Naive thymus-derived CD8-positive, alpha-beta T cell (primary cell): ENCODE results near the gene DNAJC5. TPM values are rescaled to one million over a fixed set of nuclear protein-coding genes. Genes with fewer than 3 reads are reported as not detected.

ENCODE experiments used
- ATAC-seq, 2 donors: fragments of 150-1000 bp; cut with Tn5 transposase in 1 of 2; sonication (Bioruptor Pico), chemical (Tn5 transposase) in 1 of 2; 1 replicate in 1 of 2; 2 replicates in 1 of 2; pipeline ENCODE4 v1.10.0; 2021; ENCODE audit warnings: mild to moderate bottlenecking in 2 of 2, moderate library complexity in 2 of 2
- POLR2A ChIA-PET: fragments of 350-600 bp; sonication (Branson Sonifier 250); formaldehyde crosslinking; loops from one replicate; lab custom pipeline; 2021; ENCODE audit warnings: antibody characterized with exemption; lab: Charles Lee
- DNase-seq, 10 donors: peaks; one replicate each; pipeline versions ENCODE4 v3.0.0 to v3.0.0-alpha.2; 2020 to 2022
- H3K27ac Mint-ChIP-seq, 10 donors: one replicate each; pipeline ENCODE4 v1.8.0; 2020 to 2022; ENCODE audit warnings: mild to moderate bottlenecking in 10 of 10, mixed read lengths in 10 of 10, moderate library complexity in 4 of 10, inconsistent platforms in 1 of 10
- H3K27me3 Mint-ChIP-seq, 5 donors: one replicate each; pipeline ENCODE4 v1.8.0; 2021 to 2022; ENCODE audit warnings: mixed read lengths in 5 of 5
- H3K36me3 Mint-ChIP-seq, 3 donors: one replicate each; pipeline ENCODE4 v1.8.0; 2020 to 2022; ENCODE audit warnings: mixed read lengths in 3 of 3, mild to moderate bottlenecking in 2 of 3, inconsistent platforms in 1 of 3
- H3K4me1 Mint-ChIP-seq, 4 donors: one replicate each; pipeline ENCODE4 v1.8.0; 2021 to 2022; ENCODE audit warnings: mixed read lengths in 4 of 4
- H3K4me3 Mint-ChIP-seq, 10 donors: one replicate each; pipeline ENCODE4 v1.8.0; 2020 to 2022; ENCODE audit warnings: mild to moderate bottlenecking in 10 of 10, mixed read lengths in 10 of 10, moderate library complexity in 6 of 10, inconsistent platforms in 1 of 10
- H3K9me3 Mint-ChIP-seq, 9 donors: one replicate each; pipeline ENCODE4 v1.8.0; 2020 to 2022; ENCODE audit warnings: mixed read lengths in 9 of 9, mild to moderate bottlenecking in 3 of 9, inconsistent platforms in 1 of 9, moderate library complexity in 1 of 9
- microRNA-seq: library from miRNA; unstranded; fragments of <30 nt; microRNA quantifications from one replicate; pipeline ENCODE4 v1.2.0, GENCODE V29; 2022; ENCODE audit warnings: borderline microRNAs expressed
- polyA plus RNA-seq, 3 donors: library from polyadenylated mRNA; unstranded; fragments of 300-500 nt; fragmentation: Illumina TruSeq; gene quantifications; one replicate each; pipeline ENCODE4 v1.2.3, GENCODE V29; 2021
- total RNA-seq, 8 experiments: library from RNA in 2 of 8; stranded (reverse) in 2 of 8; gene quantifications; one replicate each; pipeline ENCODE4 v1.2.3 and lab custom pipeline; 2021 to 2026

The DNAJC5 gene
- total and polyA plus RNA-seq, 5 experiments from 2014 or later = 4.7 to 52.9 (median 7.1) TPM

DNA sequence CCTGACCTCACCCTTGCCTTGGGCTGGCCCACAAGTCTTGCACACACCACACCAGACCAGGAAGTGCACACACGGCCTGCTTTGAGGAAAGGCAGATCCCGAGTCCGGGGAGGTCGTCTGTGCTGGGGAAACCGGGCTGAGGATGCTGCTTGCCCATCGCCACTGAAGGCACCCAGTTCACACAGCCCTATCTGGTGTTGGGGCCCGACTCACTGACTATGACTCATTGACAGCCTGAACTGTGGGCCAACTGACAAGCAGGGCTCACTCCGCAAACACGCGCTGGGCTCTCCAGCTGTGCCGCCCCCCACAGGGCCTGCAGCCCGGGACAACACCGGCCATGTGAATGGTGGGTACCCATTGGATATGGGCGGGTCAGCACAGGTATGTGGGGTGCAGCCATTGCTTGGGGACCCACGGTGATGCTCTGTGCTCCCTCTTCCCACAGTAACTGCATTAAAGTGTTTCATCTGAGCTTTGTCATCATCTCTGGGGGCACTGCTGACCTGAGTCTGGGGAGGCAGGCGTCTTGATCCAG, 82.9 kb downstream of the DNAJC5 start:
- peak in 2 of 10 donors; percentile 28 to 49 for DNase-seq
- H3K36me3 Mint-ChIP-seq = peaks cover 0 to 36% (median 4%) of the 10 kb centered on the region in 3 donors
- POLR2A ChIA-PET = interaction anchor here (0.7 to 1.3 kb wide), 3 partner anchors 60 to 123 kb away, joined by 3 read pairs; no protein-coding TSS in a partner anchor
- peak overlapping the region; percentile 75 to 93 (median 84) for H3K4me3 Mint-ChIP-seq
- peak overlapping the region; percentile 68 to 94 (median 88) for H3K27ac Mint-ChIP-seq
- H3K27me3 Mint-ChIP-seq = no peaks in the 10 kb centered on the region
- ATAC-seq = peak in 1 of 2 donors; percentile 14
- H3K4me1 Mint-ChIP-seq = peaks cover 45 to 75% (median 64%) of the 10 kb centered on the region in 4 donors
- H3K9me3 Mint-ChIP-seq = no peaks in the 10 kb centered on the region

DNA sequence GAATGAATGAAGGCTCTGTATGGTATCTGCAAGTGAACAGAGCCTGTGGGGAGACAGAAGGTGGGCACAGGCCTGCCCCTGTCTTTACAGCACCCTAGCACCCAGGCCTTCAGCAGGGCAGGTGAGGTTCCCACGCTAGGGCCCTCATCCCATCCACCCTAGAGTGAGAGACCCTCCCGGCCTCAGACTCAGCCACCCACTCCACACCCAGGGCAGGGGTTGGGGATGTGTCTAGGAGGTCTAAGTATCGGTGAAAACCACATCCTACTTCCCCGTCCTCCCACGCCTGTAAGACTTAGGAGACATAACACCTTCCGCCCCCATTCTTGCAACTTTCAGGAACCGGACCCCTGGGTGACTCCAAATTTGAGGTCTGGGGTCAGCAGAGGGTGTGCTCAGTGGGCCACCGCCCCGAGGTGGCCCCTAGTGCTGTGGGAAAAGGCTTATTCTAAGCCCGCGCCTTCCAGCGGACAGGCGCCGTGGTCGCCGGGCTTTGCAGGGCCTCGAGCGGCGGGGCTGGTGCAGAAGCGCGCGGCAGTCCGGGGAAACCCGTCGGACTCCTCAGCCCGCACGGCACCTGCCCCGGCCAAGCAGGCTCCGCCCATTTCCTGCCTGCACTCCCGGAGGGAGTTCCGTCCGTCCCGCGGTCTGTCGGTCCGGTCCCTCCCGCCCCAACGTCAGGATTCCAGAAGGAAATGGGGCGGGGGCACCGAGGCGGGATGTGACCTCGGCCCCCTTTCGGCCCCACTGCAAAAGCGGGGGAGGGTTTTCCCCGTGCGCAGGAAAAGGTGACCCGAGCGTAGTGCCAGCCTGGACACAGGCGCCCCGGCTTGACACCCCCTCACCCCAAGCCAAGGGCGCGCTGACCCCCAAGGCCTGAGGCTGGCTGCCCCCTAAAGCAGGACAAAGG, 83.6 kb downstream of the DNAJC5 start:
- Mint-ChIP-seq H3K4me3 (peak overlapping the region; percentile 75 to 93 (median 84)), H3K9me3 (no peaks in the 10 kb centered on the region), H3K36me3 (peaks cover 0 to 40% (median 10%) of the 10 kb centered on the region in 3 donors), H3K4me1 (peaks cover 43 to 72% (median 67%) of the 10 kb centered on the region in 4 donors), H3K27ac (peak overlapping the region; percentile 68 to 94 (median 88)), H3K27me3 (no peaks in the 10 kb centered on the region)
- DNase-seq = peak in 5 of 10 donors; percentile 37 to 49 (median 44)
- POLR2A ChIA-PET = interaction anchor here (0.7 to 4.0 kb wide), 9 partner anchors 60 to 337 kb away, joined by 3 to 67 read pairs (median 7); partner anchors contain the start of genes C20orf204, LIME1, TCEA2 and TPD52L2
- ATAC-seq = peak in 1 of 2 donors; percentile 3

DNA sequence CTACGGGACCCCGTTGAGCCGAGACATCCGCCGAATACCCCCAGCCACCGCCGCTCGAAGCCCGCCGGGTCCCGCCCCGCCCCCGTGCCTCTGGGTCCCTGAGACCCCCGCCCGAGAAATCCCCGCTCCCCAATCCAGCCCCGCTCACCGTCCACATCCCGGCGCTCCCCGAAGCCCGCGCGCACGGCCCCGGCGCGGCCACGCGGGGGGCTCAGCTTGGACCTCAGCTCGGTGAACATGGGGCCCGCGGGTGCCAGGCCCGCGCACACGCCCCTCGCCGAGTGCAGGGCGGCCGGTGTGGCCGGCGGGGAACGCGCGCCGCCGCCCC, 84.3 kb downstream of the DNAJC5 start:
- DNase-seq = no peak
- Mint-ChIP-seq H3K27ac (peak overlapping the region in 4 of 10 donors; percentile 18 to 79 (median 54)), H3K4me3 (peak overlapping the region; percentile 46 to 93 (median 84)), H3K36me3 (peaks cover 0 to 41% (median 10%) of the 10 kb centered on the region in 3 donors), H3K27me3 (no peaks in the 10 kb centered on the region), H3K9me3 (no peaks in the 10 kb centered on the region), H3K4me1 (peaks cover 41 to 65% (median 64%) of the 10 kb centered on the region in 4 donors)
- no peak for ATAC-seq
- POLR2A ChIA-PET = interaction anchor here (0.8 to 4.0 kb wide), 16 partner anchors 11 to 458 kb away, joined by 3 to 67 read pairs (median 8); partner anchors contain the start of genes ARFRP1, C20orf204, GMEB2 and LIME1

DNA sequence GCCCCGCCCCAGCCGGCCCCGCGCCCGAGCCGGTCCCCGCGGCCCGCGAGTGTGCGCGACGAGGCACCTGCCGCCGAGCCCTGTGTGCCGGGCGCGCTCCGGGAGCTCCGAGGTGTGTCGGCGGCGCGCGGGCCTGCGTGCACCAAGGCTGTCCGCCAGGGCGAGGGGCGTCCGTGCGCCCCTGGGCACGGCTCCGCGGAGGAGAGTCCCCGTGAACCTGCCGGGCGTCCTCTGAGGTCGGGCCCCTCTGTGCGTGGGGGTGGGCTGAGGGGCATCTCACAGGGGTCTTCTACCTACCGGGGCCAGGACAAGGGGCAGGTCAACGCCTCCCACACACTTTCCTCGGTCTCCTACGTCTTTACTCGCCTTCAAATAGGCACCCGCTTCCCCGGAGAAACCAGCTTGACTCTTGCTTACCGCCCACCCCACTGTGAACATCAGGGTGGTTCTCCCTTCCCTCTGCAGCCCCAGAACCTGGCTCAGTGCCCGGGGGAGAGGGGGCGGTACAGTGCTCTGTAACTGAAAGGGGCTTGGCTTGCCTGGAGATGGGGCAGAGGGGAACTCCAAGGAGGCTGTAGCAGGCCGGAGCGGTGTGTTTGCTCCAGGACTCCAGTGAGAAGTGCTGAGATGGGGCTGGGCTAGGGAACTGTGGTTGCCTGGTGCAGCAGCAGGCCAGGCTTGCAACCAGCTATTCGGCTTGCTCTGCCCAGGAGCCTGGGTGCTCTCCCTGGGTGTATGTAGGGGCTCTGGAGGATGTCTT, 84.8 kb downstream of the DNAJC5 start, which contains the start of gene SAMD10:
Gene SAMD10, minus strand, starts transcription at position 86 of the 760 bp plus-strand sequence. CDS start 175 bp downstream, outside the sequence.
- Mint-ChIP-seq H3K27ac (peak within 1 kb of the TSS; percentile 94 to 98 (median 96)), H3K4me3 (peak within 1 kb of the TSS; percentile 84 to 98 (median 96)), H3K9me3 (no peaks in the 10 kb centered on the region), H3K27me3 (no peaks in the 10 kb centered on the region), H3K4me1 (peaks cover 43 to 69% (median 67%) of the 10 kb centered on the region in 4 donors), H3K36me3 (peaks cover 0 to 42% (median 10%) of the 10 kb centered on the region in 3 donors)
- POLR2A ChIA-PET = interaction anchor here (0.6 to 4.0 kb wide), 31 partner anchors 10 to 459 kb away, joined by 3 to 67 read pairs (median 6); partner anchors contain the start of genes ARFRP1, C20orf204, GMEB2 and LIME1
- DNase-seq (peak; percentile 61 to 90 (median 80)), ATAC-seq (peak; percentile 55 to 68)

DNA sequence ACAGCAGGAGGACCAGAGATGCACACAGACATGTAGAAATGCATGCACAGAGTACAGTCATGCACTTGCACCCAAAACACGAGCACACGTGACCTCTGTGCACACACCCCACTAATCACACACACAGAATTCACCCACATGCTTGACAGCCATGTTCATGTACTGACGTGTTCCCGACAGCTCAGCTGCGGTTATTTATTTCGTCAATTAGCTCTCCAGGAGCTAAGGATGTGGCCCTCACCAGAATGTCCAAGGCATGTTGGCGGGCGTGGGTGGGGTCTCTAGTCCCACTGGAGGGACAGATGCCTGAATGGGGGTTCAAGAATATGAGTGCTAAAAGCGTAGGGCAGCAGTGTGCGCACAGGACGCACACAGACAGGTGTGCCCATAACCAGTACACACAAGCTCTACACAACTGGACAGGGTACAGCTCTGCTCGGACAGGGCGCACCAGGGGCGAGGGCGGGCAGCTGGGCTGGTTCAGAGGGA, 85.4 kb downstream of the DNAJC5 start:
- peak; percentile 12 to 37 for ATAC-seq
- peaks cover 0 to 45% (median 10%) of the 10 kb centered on the region in 3 donors for H3K36me3 Mint-ChIP-seq
- no peak for DNase-seq
- H3K27ac Mint-ChIP-seq = peak overlapping the region; percentile 94 to 98 (median 96)
- POLR2A ChIA-PET = interaction anchor here (0.6 to 4.0 kb wide), 34 partner anchors 10 to 460 kb away, joined by 3 to 67 read pairs (median 5); partner anchors contain the start of genes ARFRP1, C20orf204, GMEB2 and LIME1
- peaks cover 43 to 71% (median 65%) of the 10 kb centered on the region in 4 donors for H3K4me1 Mint-ChIP-seq
- no peaks in the 10 kb centered on the region for H3K27me3 Mint-ChIP-seq
- no peaks in the 10 kb centered on the region for H3K9me3 Mint-ChIP-seq
- H3K4me3 Mint-ChIP-seq = peak overlapping the region; percentile 84 to 98 (median 96)

DNA sequence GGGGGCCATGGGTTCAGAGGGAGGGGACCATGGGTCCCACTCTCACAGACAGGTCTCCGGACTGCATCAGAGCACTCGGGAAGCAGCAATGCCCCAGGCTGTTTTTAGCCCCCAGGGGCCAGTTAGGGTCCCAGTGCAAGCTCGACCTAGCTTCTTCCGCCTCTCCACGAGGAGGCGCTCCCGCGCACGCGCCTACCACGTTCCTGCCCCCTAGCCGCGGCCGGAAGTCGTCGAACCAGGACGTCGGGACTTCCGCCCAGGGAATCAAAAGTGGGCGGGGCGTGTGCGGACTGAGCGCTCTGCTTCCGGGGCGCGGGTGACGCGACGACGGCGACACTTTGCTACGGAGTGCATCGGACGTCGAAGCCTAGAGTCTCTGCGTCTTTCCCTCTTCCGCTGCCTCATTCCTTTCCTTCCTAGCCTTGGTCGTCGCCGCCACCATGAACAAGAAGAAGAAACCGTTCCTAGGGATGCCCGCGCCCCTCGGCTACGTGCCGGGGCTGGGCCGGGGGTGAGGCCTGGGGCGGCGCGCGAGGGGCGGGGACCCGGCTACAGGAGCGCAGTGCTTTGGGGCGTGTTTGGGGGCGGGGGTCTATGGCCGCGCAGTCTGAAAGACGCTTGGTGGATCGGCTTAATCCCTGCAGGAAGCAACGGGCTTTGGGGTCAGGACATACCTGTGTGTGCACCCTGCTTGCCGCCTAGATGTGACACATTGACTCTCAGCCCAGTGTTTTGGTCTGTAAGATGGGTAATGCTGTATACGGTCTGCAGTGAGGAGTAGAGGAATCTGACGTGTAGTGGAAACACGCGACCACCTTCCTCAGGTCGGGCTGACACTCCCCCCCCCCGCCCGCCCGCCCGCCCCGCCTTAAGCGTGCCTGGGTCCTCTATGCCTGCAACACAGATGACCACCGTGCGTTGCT, 86.1 kb downstream of the DNAJC5 start, which contains the start of gene PRPF6:
Gene PRPF6, plus strand, starts transcription at position 327 of the 923 bp plus-strand sequence. Its CDS starts 114 bp downstream, at position 441.
- ATAC-seq (peak; percentile 56 to 65), DNase-seq (peak; percentile 89 to 97 (median 94))
- no peaks in the 10 kb centered on the region for H3K27me3 Mint-ChIP-seq
- H3K27ac Mint-ChIP-seq = peak within 1 kb of the TSS; percentile 94 to 98 (median 96)
- H3K4me3 Mint-ChIP-seq = peak within 1 kb of the TSS; percentile 84 to 98 (median 96)
- peaks cover 44 to 69% (median 65%) of the 10 kb centered on the region in 4 donors for H3K4me1 Mint-ChIP-seq
- POLR2A ChIA-PET = interaction anchor here (0.6 to 4.0 kb wide), 29 partner anchors 11 to 460 kb away, joined by 3 to 67 read pairs (median 6); partner anchors contain the start of genes ARFRP1, C20orf204, LIME1 and OPRL1
- peaks cover 0 to 50% (median 15%) of the 10 kb centered on the region in 3 donors for H3K36me3 Mint-ChIP-seq
- no peaks in the 10 kb centered on the region for H3K9me3 Mint-ChIP-seq

DNA sequence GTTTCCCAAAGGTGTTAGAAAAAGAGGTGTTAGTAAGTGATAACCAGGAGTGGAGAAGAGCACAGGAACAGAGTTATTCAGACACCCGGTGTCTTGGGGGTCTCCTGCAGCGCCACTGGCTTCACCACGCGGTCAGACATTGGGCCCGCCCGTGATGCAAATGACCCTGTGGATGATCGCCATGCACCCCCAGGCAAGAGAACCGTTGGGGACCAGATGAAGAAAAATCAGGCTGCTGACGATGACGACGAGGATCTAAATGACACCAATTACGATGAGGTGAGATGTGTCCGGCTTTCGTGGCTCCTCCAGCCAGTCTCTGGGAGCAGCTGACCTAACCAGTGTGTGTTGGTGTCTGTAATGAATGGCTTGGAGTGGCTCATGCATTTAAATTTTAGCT, 88.0 kb downstream of the DNAJC5 start:
- Mint-ChIP-seq H3K27me3 (no peaks in the 10 kb centered on the region), H3K4me3 (peak overlapping the region; percentile 36 to 98 (median 70)), H3K9me3 (no peaks in the 10 kb centered on the region), H3K4me1 (peaks cover 32 to 54% (median 48%) of the 10 kb centered on the region in 4 donors), H3K36me3 (peaks cover 0 to 59% (median 15%) of the 10 kb centered on the region in 3 donors), H3K27ac (peak overlapping the region in 7 of 10 donors; percentile 33 to 96 (median 83))
- DNase-seq (no peak), ATAC-seq (no peak)
- POLR2A ChIA-PET = interaction anchor here (0.6 to 4.0 kb wide), 7 partner anchors 9 to 80 kb away, joined by 3 to 67 read pairs (median 3); partner anchors contain the start of genes C20orf204, TCEA2 and UCKL1

Small RNA genes lying within 50 kb of the gene (microRNA-seq; reads per million reads assigned to microRNA genes)
- not detected for gene MIR1914
- 1.4 reads per million for gene MIR647
- not detected for gene MIR941-1
- gene MIR941-2 = not detected
- not detected for gene MIR941-3
- not detected for gene MIR941-4
- not detected for gene MIR941-5

Other genes with a start within 250 kb of the DNAJC5 start
- 100 to 1,000 TPM in 1 of 2 experiments, 10 to 100 TPM in 1; 94.3 to 102 TPM for gene STMN3, start 241.7 kb upstream of the DNAJC5 start, total RNA-seq
- 10 to 100 TPM; 21.6 to 35.4 (median 34.0) TPM for gene STMN3, start 241.7 kb upstream of the DNAJC5 start, polyA plus RNA-seq
- gene RTEL1, start 236.8 kb upstream of the DNAJC5 start, total RNA-seq = 10 to 100 TPM; 23.6 to 25.5 TPM
- gene RTEL1, start 236.8 kb upstream of the DNAJC5 start, polyA plus RNA-seq = 1 to 10 TPM; 3.2 to 6.8 (median 4.4) TPM
- 1 to 10 TPM in 1 of 2 experiments, under 1 TPM in 1; 0.96 to 1.1 TPM for gene TNFRSF6B, start 198.5 kb upstream of the DNAJC5 start, total RNA-seq
- gene TNFRSF6B, start 198.5 kb upstream of the DNAJC5 start, polyA plus RNA-seq = under 1 TPM in 2 of 3 donors, not detected in 1; 0.22 to 0.84 TPM
- gene ARFRP1, start 187.2 kb upstream of the DNAJC5 start, total RNA-seq = 100 to 1,000 TPM; 106 to 108 TPM
- gene ARFRP1, start 187.2 kb upstream of the DNAJC5 start, polyA plus RNA-seq = 10 to 100 TPM; 60.1 to 92.1 (median 80.9) TPM
- gene ZGPAT, start 187.1 kb upstream of the DNAJC5 start, total RNA-seq = 10 to 100 TPM; 52.6 to 53.9 TPM
- gene ZGPAT, start 187.1 kb upstream of the DNAJC5 start, polyA plus RNA-seq = 10 to 100 TPM; 42.3 to 73.8 (median 47.1) TPM
- gene LIME1, start 158.5 kb upstream of the DNAJC5 start, total RNA-seq = 100 to 1,000 TPM in 1 of 2 experiments, 10 to 100 TPM in 1; 95.0 to 104 TPM
- 100 to 1,000 TPM; 255 to 292 (median 282) TPM for gene LIME1, start 158.5 kb upstream of the DNAJC5 start, polyA plus RNA-seq
- gene SLC2A4RG, start 155.3 kb upstream of the DNAJC5 start, total RNA-seq = 100 to 1,000 TPM; 124 to 134 TPM
- 1 to 10 TPM; 3.8 to 4.8 (median 4.7) TPM for gene SLC2A4RG, start 155.3 kb upstream of the DNAJC5 start, polyA plus RNA-seq
- not detected for gene ZBTB46, start 63.9 kb upstream of the DNAJC5 start, total RNA-seq
- under 1 TPM; 0.06 to 0.08 (median 0.06) TPM for gene ZBTB46, start 63.9 kb upstream of the DNAJC5 start, polyA plus RNA-seq
- not detected for gene ABHD16B, start 33.6 kb upstream of the DNAJC5 start, total RNA-seq
- gene ABHD16B, start 33.6 kb upstream of the DNAJC5 start, polyA plus RNA-seq = under 1 TPM; 0.29 to 0.60 (median 0.57) TPM
- gene TPD52L2, start 29.9 kb upstream of the DNAJC5 start, total RNA-seq = 10 to 100 TPM; 39.3 to 42.0 TPM
- gene TPD52L2, start 29.9 kb upstream of the DNAJC5 start, polyA plus RNA-seq = 10 to 100 TPM; 56.4 to 79.0 (median 68.3) TPM
- gene UCKL1, start 61.3 kb downstream of the DNAJC5 start, total RNA-seq = 10 to 100 TPM; 48.2 to 50.9 TPM
- gene UCKL1, start 61.3 kb downstream of the DNAJC5 start, polyA plus RNA-seq = 10 to 100 TPM; 19.8 to 28.3 (median 21.0) TPM
- 10 to 100 TPM; 17.7 to 19.4 TPM for gene ZNF512B, start 74.8 kb downstream of the DNAJC5 start, total RNA-seq
- gene ZNF512B, start 74.8 kb downstream of the DNAJC5 start, polyA plus RNA-seq = 1 to 10 TPM in 1 of 3 donors, under 1 TPM in 2; 0.57 to 1.5 (median 0.59) TPM
- 1 to 10 TPM; 7.7 to 9.3 TPM for gene SAMD10, start 84.5 kb downstream of the DNAJC5 start, total RNA-seq
- 10 to 100 TPM in 1 of 3 donors, 1 to 10 TPM in 2; 7.4 to 15.4 (median 8.9) TPM for gene SAMD10, start 84.5 kb downstream of the DNAJC5 start, polyA plus RNA-seq
- gene PRPF6, start 86.0 kb downstream of the DNAJC5 start, total RNA-seq = 10 to 100 TPM; 91.1 to 93.3 TPM
- 100 to 1,000 TPM in 1 of 3 donors, 10 to 100 TPM in 2; 67.2 to 110 (median 85.9) TPM for gene PRPF6, start 86.0 kb downstream of the DNAJC5 start, polyA plus RNA-seq
- gene C20orf204, start 141.1 kb downstream of the DNAJC5 start, total RNA-seq = 1 to 10 TPM; 5.6 to 5.8 TPM
- under 1 TPM in 1 of 3 donors, not detected in 2; 0.54 TPM for gene C20orf204, start 141.1 kb downstream of the DNAJC5 start, polyA plus RNA-seq
- not detected for gene SOX18, start 154.5 kb downstream of the DNAJC5 start, total RNA-seq
- not detected for gene SOX18, start 154.5 kb downstream of the DNAJC5 start, polyA plus RNA-seq
- gene TCEA2, start 168.1 kb downstream of the DNAJC5 start, total RNA-seq = 10 to 100 TPM; 42.0 to 42.7 TPM
- gene TCEA2, start 168.1 kb downstream of the DNAJC5 start, polyA plus RNA-seq = 10 to 100 TPM; 22.5 to 33.0 (median 32.1) TPM
- gene RGS19, start 184.4 kb downstream of the DNAJC5 start, total RNA-seq = 10 to 100 TPM; 16.9 to 20.7 TPM
- gene RGS19, start 184.4 kb downstream of the DNAJC5 start, polyA plus RNA-seq = 10 to 100 TPM; 50.9 to 67.5 (median 59.4) TPM
- gene OPRL1, start 185.0 kb downstream of the DNAJC5 start, total RNA-seq = 1 to 10 TPM in 1 of 2 experiments, under 1 TPM in 1; 0.91 to 1.1 TPM
- gene OPRL1, start 185.0 kb downstream of the DNAJC5 start, polyA plus RNA-seq = 1 to 10 TPM in 1 of 3 donors, under 1 TPM in 2; 0.77 to 1.6 (median 0.82) TPM
- gene LKAAEAR1, start 189.3 kb downstream of the DNAJC5 start, total RNA-seq = not detected
- gene LKAAEAR1, start 189.3 kb downstream of the DNAJC5 start, polyA plus RNA-seq = 1 to 10 TPM in 1 of 3 donors, under 1 TPM in 1, not detected in 1; 0.63 to 1.1 TPM
- not detected for gene NPBWR2, start 212.4 kb downstream of the DNAJC5 start, total RNA-seq
- not detected for gene NPBWR2, start 212.4 kb downstream of the DNAJC5 start, polyA plus RNA-seq